OCI-LY7 (cell line): ENCODE results near the gene APBA1. TPM values are rescaled to one million over a fixed set of nuclear protein-coding genes. Genes with fewer than 3 reads are reported as not detected.

Experiments used
- BruUV-seq: library from RNA; stranded (reverse); fragments of 400-500 nt; replicated peaks from 2 replicates; lab custom pipeline; 2021; lab: Mats Ljungman, UMichigan
- CTCF ChIA-PET: fragments of 300-600 bp; sonication (Branson Sonifier 250); formaldehyde crosslinking; loops from one replicate; lab custom pipeline; 2022; ENCODE audit warnings: antibody characterized with exemption; ENCODE audit not compliant: unreplicated experiment; lab: Charles Lee
- POLR2A ChIA-PET: fragments of 300-600 bp; sonication (Branson Sonifier 250); formaldehyde crosslinking; loops from one replicate; lab custom pipeline; 2022; ENCODE audit warnings: antibody characterized with exemption; lab: Charles Lee
- DNase-seq: peaks from one replicate; pipeline ENCODE4 v3.0.0-alpha.2; 2015; ENCODE audit warnings: low spot score
- H2AFZ ChIP-seq: fragments of 200-600 bp; sonication (generic), shearing (Covaris generic); 2 replicates; pipeline ENCODE4 v1.6.1; 2014; ENCODE audit warnings: mild to moderate bottlenecking, antibody characterized with exemption, low read length, moderate library complexity
- H3K27ac ChIP-seq: fragments of 200-600 bp; sonication (generic); 2 replicates; pipeline ENCODE4 v1.5.1; 2014; ENCODE audit warnings: mixed run types, low read depth, mild to moderate bottlenecking, moderate library complexity, low read length, inconsistent platforms; ENCODE audit not compliant: poor library complexity, severe bottlenecking
- H3K36me3 ChIP-seq: fragments of 200-600 bp; sonication (generic); 2 replicates; pipeline ENCODE4 v1.6.1; 2014; ENCODE audit warnings: mild to moderate bottlenecking, antibody characterized with exemption, low read length, moderate library complexity, mixed read lengths; ENCODE audit not compliant: insufficient read depth
- H3K4me1 ChIP-seq: fragments of 200-600 bp; sonication (generic); 2 replicates; pipeline ENCODE4 v1.5.1; 2014; ENCODE audit warnings: mild to moderate bottlenecking, low read length; ENCODE audit not compliant: insufficient read depth, poor library complexity, severe bottlenecking
- H3K4me2 ChIP-seq: fragments of 200-600 bp; sonication (generic); 2 replicates; pipeline ENCODE4 v1.6.1; 2014; ENCODE audit warnings: mild to moderate bottlenecking, low read length
- H3K4me3 ChIP-seq: fragments of 200-600 bp; sonication (generic); 2 replicates; pipeline ENCODE4 v1.5.1; 2014; ENCODE audit warnings: mild to moderate bottlenecking, low read depth, low read length; ENCODE audit not compliant: poor library complexity, severe bottlenecking
- H3K79me2 ChIP-seq: fragments of 200-600 bp; sonication (generic); 2 replicates; pipeline ENCODE4 v1.6.1; 2016; ENCODE audit warnings: low read depth, mild to moderate bottlenecking, low read length, moderate library complexity, mixed read lengths; ENCODE audit not compliant: insufficient read depth
- H3K9me2 ChIP-seq: fragments of 200-600 bp; sonication (generic); 2 replicates; pipeline ENCODE4 v1.6.1; 2016; ENCODE audit warnings: mild to moderate bottlenecking, low read length, mixed read lengths; ENCODE audit not compliant: insufficient read depth
- H3K9me3 ChIP-seq: fragments of 200-600 bp; sonication (generic); 2 replicates; pipeline ENCODE4 v1.6.1; 2014; ENCODE audit warnings: mild to moderate bottlenecking, mixed run types, low read length, mixed read lengths
- H4K20me1 ChIP-seq: fragments of 200-600 bp; sonication (generic); 2 replicates; pipeline ENCODE4 v1.6.1; 2014; ENCODE audit warnings: mild to moderate bottlenecking, antibody characterized with exemption, low read length, moderate library complexity, mixed read lengths; ENCODE audit not compliant: insufficient read depth
- EZH2phosphoT487 ChIP-seq: fragments of 200-600 bp; sonication (generic); IDR thresholded peaks from 2 replicates; pipeline ENCODE4 v1.6.1; 2018; ENCODE audit warnings: low read depth, borderline replicate concordance, mild to moderate bottlenecking, mixed run types, antibody characterized with exemption, low read length, moderate library complexity, mixed read lengths
- intact Hi-C: fragments of 100-400 bp; cut with micrococcal nuclease; formaldehyde crosslinking; loops from one replicate; pipeline ENCODE4 v1.10.0; 2022; ENCODE audit not compliant: unreplicated experiment
- total RNA-seq, 2 experiments: library from RNA; depleted of rRNA in 1 of 2; stranded (reverse); fragments of >200 nt in 1 of 2; shearing (Covaris generic) in 1 of 2; gene quantifications; 2 replicates each; pipeline ENCODE4 v1.2.3, GENCODE V29; 2014 to 2022
- TF ChIP-seq, protein P1 (sequence below): fragments of 200-600 bp; sonication (generic); conservative IDR thresholded peaks from 2 replicates; pipeline ENCODE4 v1.5.1; 2014; ENCODE audit warnings: mild to moderate bottlenecking, antibody characterized with exemption, low read length, moderate library complexity, mixed read lengths

The APBA1 gene
- total RNA-seq, 2 experiments from 2014 or later, result not detected

DNA sequence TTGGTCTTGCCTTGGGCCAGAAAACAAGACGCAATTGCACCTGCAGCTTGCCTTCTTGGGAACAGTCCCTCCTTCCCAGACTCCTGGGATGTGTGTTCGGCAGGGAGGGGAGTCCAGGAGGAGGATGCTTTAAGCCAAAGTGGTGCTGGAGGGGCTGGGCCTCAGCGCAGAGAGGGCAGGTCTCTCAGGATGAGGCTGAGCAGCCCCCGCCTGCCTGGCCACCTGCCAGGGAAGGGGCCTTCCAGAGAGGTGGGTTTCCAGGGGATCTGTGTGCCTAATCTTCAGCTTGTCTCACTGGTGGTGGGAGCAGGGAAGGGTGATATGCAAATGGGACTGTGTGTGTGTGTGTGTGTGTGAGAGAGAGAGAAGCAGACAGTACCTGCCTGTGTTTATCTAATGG lies 242.0 kb downstream of the APBA1 start:
- ChIA-PET POLR2A (no interaction called here), CTCF (no interaction called here)
- H3K36me3 ChIP-seq, result no peaks in the 10 kb centered on the region
- no peak overlapping the region for H3K4me3 ChIP-seq
- H3K9me2 ChIP-seq, result no peaks in the 10 kb centered on the region
- DNase-seq, result no peak
- no peaks in the 10 kb centered on the region for H3K9me3 ChIP-seq
- TF ChIP-seq, protein P1, sequence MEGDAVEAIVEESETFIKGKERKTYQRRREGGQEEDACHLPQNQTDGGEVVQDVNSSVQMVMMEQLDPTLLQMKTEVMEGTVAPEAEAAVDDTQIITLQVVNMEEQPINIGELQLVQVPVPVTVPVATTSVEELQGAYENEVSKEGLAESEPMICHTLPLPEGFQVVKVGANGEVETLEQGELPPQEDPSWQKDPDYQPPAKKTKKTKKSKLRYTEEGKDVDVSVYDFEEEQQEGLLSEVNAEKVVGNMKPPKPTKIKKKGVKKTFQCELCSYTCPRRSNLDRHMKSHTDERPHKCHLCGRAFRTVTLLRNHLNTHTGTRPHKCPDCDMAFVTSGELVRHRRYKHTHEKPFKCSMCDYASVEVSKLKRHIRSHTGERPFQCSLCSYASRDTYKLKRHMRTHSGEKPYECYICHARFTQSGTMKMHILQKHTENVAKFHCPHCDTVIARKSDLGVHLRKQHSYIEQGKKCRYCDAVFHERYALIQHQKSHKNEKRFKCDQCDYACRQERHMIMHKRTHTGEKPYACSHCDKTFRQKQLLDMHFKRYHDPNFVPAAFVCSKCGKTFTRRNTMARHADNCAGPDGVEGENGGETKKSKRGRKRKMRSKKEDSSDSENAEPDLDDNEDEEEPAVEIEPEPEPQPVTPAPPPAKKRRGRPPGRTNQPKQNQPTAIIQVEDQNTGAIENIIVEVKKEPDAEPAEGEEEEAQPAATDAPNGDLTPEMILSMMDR, result no peak
- no peak for TF ChIP-seq EZH2phosphoT487
- no peak overlapping the region for H2AFZ ChIP-seq
- no peaks in the 10 kb centered on the region for H4K20me1 ChIP-seq
- H3K4me2 ChIP-seq, result no peak overlapping the region
- H3K79me2 ChIP-seq, result no peaks in the 10 kb centered on the region
- no peaks in the 10 kb centered on the region for H3K4me1 ChIP-seq
- intact Hi-C loops, result no loop called here
- no peak overlapping the region for H3K27ac ChIP-seq
- no TSS peak for BruUV-seq

DNA sequence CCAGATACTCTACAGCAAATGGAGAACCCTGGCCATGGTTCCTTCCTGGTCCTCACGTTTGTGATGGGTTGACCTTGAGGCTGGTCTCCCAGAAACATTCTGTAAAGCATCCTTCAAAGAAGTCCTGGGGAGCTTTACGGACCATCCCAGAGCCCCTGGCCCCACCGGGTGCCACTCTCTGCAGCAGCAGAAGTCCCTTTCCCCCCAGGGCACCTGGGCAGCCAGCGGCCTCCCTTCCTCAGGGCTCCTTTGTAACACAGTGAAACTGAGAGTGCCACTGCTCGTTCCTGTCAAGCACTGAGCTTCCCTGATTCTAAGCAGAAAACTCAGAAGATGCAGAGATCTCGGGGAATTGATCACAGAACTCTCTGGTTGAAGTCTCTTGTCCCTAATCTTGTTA lies 242.9 kb downstream of the APBA1 start:
- Histone ChIP-seq H3K79me2 (no peaks in the 10 kb centered on the region), H3K9me3 (no peaks in the 10 kb centered on the region), H3K36me3 (no peaks in the 10 kb centered on the region), H3K9me2 (no peaks in the 10 kb centered on the region), H4K20me1 (no peaks in the 10 kb centered on the region), H3K27ac (no peak overlapping the region), H3K4me3 (no peak overlapping the region), H3K4me2 (no peak overlapping the region), H2AFZ (no peak overlapping the region), H3K4me1 (no peaks in the 10 kb centered on the region)
- ChIA-PET CTCF (no interaction called here), POLR2A (no interaction called here)
- TF ChIP-seq, protein P1, result no peak
- no peak for TF ChIP-seq EZH2phosphoT487
- intact Hi-C loops, result no loop called here
- no TSS peak for BruUV-seq
- DNase-seq, result no peak

DNA sequence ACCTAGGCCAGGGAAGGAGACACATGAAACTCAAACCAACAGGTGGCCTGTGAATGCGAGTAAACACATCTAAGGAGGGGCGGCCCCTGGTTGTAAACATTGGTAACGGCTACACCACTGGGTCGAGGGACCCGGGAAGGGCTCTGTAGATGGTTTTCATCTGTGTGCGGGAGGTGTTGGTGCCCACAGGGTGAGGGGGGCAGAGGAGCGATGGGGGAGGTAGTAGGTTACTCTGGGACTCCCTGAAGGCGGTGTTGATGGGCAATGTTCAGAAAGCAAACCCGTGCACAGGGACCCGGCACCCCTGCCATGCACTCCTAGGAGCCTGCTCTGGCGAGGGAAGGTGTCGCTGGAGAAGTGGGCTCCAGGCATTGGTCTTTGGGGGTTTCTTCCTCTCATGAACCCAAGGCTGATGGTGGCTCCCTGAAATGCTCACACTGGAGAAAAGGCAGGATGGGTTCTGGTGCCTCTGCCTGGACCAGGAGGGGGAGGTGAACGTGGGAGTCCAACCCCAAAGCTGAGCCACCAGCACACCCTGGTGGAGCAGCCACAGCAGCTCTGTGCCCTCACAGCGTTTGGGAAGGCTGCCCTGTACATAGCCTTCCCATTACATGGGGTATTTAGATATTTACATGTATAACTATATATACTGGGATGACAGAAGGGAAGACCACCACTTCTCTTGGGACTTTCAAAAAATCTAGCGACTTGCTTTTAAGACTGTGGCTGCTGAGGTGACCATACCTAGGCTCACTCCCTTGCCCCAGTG lies 244.0 kb downstream of the APBA1 start:
- Histone ChIP-seq H3K79me2 (no peaks in the 10 kb centered on the region), H2AFZ (no peak overlapping the region), H3K9me3 (no peaks in the 10 kb centered on the region), H3K36me3 (no peaks in the 10 kb centered on the region), H4K20me1 (no peaks in the 10 kb centered on the region), H3K4me1 (no peaks in the 10 kb centered on the region), H3K27ac (no peak overlapping the region), H3K9me2 (no peaks in the 10 kb centered on the region), H3K4me2 (no peak overlapping the region), H3K4me3 (no peak overlapping the region)
- ChIA-PET POLR2A (no interaction called here), CTCF (no interaction called here)
- no peak for DNase-seq
- intact Hi-C loops, result no loop called here
- no TSS peak for BruUV-seq
- TF ChIP-seq, protein P1, result no peak
- TF ChIP-seq EZH2phosphoT487, result no peak
